ENCODE data around the gene ABT1. TPM values are rescaled to one million over a fixed set of nuclear protein-coding genes. Genes with fewer than 3 reads are reported as not detected.

ABT1 gene
- total RNA-seq, 2 experiments from 2014 or later, result 38.7 to 39.7 TPM

- POLR2A ChIA-PET, result interaction anchor here (0.7 kb wide), 2 partner anchors 284 to 317 kb away, joined by 5 read pairs; a partner anchor contains a TSS
- CTCF ChIA-PET, result interaction anchor here (0.5 to 2.2 kb wide), 12 partner anchors 10 to 579 kb away, joined by 3 to 7 read pairs (median 4); partner anchors contain the start of gene HMGN4
Measured at GRCh38 chr6:26568601-26569432, 27.9 kb upstream of the ABT1 start.

- CTCF ChIA-PET, result interaction anchor here (0.5 to 2.2 kb wide), 8 partner anchors 10 to 578 kb away, joined by 3 to 7 read pairs (median 4); no protein-coding TSS in a partner anchor
- POLR2A ChIA-PET, result no interaction called here
Measured at GRCh38 chr6:26569433-26569764, 27.4 kb upstream of the ABT1 start.

DNA sequence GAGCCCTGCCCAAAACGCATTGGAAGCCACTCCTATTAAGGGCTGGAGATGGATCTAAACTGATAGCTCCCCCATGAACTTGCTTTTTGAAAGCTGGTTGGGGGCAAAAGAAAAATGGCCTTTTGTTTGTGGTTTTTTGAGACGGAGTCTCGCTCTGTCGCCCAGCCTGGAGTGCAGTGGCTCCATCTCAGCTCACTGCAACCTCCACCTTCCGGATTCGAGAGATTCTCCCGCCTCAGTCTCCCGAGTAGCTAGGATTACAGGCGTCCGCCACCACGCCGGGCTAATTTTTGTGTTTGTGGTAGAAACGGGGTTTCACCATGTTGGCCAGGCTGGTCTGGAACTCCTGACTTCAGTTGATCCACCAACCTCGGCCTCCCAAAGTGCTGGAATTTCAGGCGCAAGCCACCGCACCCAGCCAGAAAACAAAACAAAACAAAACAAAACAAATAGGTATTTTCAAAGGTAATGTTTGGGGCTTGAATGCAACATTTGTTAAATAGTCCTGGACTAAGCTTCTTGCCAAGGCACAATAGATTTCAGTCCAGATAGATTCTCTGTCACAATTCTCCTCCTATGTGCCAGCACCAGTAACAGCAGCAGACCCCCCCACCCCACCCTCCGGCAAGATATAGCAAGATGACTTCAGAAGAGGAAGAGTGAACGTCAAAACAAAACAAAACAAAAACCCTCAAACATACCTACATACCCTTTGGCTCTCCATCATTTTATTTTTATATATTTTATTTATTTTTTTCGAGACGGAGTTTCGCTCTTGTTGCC lies 26.5 kb upstream of the ABT1 start:
- ChIA-PET CTCF (interaction anchor here (0.8 to 8.3 kb wide), 7 partner anchors 11 to 229 kb away, joined by 3 to 68 read pairs (median 3); no protein-coding TSS in a partner anchor), POLR2A (no interaction called here)

GRCh38 chr6:26571592-26572296 lies 25.0 kb upstream of the ABT1 start:
- POLR2A ChIA-PET, result interaction anchor here (0.6 kb wide), 1 partner anchor 23 kb away, joined by 9 read pairs; no protein-coding TSS in a partner anchor
- CTCF ChIA-PET, result interaction anchor here (0.7 to 8.3 kb wide), 7 partner anchors 16 to 546 kb away, joined by 3 to 68 read pairs (median 3); no protein-coding TSS in a partner anchor

DNA sequence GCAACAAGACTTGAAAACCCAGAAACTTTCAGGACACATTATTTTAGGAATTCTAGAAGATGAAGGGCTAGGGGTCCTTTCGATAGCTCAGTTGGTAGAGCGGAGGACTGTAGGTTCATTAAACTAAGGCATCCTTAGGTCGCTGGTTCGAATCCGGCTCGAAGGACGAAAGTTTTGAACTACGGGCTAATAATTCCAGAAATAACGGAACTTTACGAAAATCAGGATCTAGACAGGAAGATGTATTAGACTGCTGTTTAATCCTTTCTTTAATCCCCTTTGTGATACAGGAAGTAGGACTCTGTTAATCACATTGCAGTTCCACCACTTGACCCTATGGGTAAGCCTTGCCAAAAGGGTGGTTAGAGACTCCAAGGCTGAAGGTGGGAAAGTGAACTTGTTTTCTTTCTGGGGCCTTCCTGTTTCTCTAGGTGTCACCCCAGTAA lies 21.2 kb upstream of the ABT1 start:
- CTCF ChIA-PET, result interaction anchor here (8.3 kb wide), 1 partner anchor 20 kb away, joined by 68 read pairs; no protein-coding TSS in a partner anchor
- POLR2A ChIA-PET, result no interaction called here

DNA sequence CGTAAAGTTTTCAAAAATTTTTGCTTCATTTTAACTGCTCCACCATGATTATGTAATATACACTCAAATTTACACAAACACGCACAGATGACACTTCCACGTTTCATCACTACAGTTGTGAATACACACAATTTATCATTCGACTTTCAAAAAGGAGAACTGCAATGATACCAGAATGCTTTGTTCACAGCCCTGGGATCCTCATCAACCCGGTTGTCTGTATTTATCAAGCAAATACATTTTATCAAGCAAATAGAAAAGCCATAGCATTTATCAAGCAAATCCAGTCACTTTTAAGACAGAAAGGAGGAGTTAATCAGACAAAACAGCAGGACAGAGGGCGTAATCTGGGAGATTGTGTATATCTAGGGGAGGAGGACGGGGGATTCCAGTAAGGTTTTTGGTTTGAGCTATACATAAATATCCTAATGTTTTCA lies 20.3 kb upstream of the ABT1 start:
- CTCF ChIA-PET, result interaction anchor here (1.0 to 8.3 kb wide), 5 partner anchors 19 to 38 kb away, joined by 3 to 68 read pairs (median 4); partner anchors contain the start of gene HMGN4
- POLR2A ChIA-PET, result interaction anchor here (0.7 to 1.1 kb wide), 2 partner anchors 19 to 43 kb away, joined by 3 read pairs; no protein-coding TSS in a partner anchor

- ChIA-PET POLR2A (interaction anchor here (0.7 to 1.1 kb wide), 2 partner anchors 19 to 44 kb away, joined by 3 read pairs; no protein-coding TSS in a partner anchor), CTCF (interaction anchor here (1.0 to 8.3 kb wide), 6 partner anchors 18 to 236 kb away, joined by 3 to 68 read pairs (median 4); partner anchors contain the start of gene HMGN4)
Measured at GRCh38 chr6:26576929-26577719, 19.6 kb upstream of the ABT1 start.

DNA sequence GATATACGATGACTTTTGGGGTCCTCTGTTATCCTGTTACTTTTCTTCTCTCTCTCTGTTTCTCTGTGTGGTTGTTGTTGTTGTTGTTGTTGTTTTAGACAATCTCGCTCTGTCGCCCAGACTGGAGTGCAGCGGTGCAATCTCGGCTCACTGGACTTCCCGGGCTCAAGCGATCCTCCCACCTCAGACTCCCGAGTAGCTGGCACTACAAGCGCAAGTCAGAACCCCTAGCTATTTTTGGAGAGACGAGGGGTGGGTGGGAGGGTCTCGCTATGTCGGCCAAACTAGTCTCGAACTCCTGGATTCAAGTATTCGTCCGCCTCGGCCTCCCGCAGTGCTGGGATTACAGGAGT lies 19.1 kb upstream of the ABT1 start:
- ChIA-PET POLR2A (no interaction called here), CTCF (interaction anchor here (1.3 to 8.3 kb wide), 5 partner anchors 18 to 236 kb away, joined by 3 to 68 read pairs (median 4); partner anchors contain the start of gene HMGN4)

- CTCF ChIA-PET, result interaction anchor here (1.4 to 8.3 kb wide), 2 partner anchors 17 to 237 kb away, joined by 5 to 68 read pairs; no protein-coding TSS in a partner anchor
- POLR2A ChIA-PET, result no interaction called here
Measured at GRCh38 chr6:26578279-26578678, 18.5 kb upstream of the ABT1 start.

DNA sequence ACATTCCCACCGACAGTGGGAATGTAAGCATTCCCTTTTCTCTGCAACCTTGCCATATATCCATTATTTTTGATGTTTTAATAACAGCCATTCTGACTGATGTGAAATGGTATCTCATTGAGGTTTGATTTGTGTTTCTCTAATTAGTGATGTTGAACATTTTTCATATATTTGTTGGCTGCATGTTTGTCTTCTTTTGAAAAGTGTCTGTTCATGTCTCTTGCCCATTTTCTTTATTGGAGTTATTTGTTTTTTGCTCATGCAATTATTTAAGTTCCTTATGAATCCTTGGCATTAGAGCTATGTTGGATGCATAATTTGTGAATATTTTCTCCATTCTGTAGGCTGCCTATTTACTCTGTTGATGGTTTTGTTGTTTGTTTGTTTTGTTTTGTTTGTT lies 18.0 kb upstream of the ABT1 start:
- POLR2A ChIA-PET, result no interaction called here
- CTCF ChIA-PET, result interaction anchor here (0.6 to 2.2 kb wide), 3 partner anchors 17 to 1119 kb away, joined by 3 to 7 read pairs (median 5); no protein-coding TSS in a partner anchor

GRCh38 chr6:26581164-26581915 lies 15.4 kb upstream of the ABT1 start:
- POLR2A ChIA-PET, result interaction anchor here (0.7 kb wide), 1 partner anchor 196 kb away, joined by 4 read pairs; no protein-coding TSS in a partner anchor
- CTCF ChIA-PET, result interaction anchor here (0.6 to 1.4 kb wide), 2 partner anchors 14 to 478 kb away, joined by 3 to 4 read pairs; no protein-coding TSS in a partner anchor

DNA sequence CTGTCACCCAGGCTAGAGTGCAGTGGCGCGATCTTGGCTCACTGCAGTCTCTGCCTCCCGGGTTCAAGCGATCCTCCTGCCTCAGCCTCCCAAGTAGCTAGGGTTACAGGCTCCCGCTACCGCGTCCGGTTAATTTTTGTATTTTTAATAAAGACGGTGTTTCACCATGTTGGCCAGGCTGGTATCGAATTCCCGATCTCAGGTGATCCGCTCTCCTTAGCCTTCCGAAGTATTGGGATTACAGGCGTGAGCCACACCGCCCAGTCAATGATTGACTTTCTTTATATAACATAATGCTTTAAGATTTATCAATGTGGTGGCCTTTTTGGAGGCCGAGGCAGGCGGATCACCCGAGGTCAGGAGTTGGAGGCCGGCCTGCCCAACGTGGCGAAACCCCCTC lies 7.8 kb upstream of the ABT1 start:
- POLR2A ChIA-PET, result no interaction called here

GRCh38 chr6:26592649-26593048 lies 4.1 kb upstream of the ABT1 start:
- POLR2A ChIA-PET, result no interaction called here
- CTCF ChIA-PET, result no interaction called here

More for the DNA sequence above, 7.8 kb upstream of the ABT1 start:
- CTCF ChIA-PET, result no interaction called here

DNA sequence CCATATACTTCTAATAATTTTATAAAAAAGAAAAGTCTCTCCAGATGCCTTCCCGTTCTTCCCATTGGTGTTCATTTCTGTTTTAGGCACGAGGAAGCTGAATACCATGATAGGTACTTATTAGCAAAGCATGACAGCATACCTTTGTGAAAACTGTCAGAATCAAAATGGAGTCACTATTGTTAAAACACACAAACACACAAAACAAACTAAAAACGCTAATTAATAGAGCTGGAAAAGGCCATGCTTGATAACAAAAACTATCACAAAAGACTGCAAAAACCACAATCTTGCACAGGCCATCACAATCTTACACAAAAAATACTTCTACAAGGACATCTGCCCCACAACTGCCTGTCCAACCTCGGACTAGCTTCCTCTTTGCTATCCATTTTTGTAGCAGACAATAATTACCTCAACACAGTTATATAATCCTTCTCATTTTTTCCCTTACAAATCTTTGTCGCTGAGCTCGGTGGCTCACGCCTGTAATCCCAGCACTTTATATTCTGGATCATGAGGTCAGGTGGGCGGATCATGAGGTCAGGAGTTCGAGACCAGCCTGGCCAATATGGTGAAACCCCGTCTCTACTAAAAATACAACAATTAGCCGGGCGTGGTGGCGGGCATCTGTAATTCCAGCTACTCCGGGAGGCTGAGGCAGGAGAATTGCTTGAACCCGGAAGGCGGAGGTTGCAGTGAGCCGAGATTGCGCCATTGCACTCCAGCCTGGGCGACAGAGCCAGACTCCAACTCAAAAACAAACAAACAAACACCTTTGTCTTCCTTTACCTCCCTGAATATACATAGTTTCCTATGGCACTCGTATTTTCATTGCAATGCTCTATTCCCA lies 3.2 kb upstream of the ABT1 start:
- ChIA-PET CTCF (interaction anchor here (0.6 to 2.7 kb wide), 2 partner anchors 19 to 245 kb away, joined by 5 to 68 read pairs; no protein-coding TSS in a partner anchor), POLR2A (no interaction called here)

DNA sequence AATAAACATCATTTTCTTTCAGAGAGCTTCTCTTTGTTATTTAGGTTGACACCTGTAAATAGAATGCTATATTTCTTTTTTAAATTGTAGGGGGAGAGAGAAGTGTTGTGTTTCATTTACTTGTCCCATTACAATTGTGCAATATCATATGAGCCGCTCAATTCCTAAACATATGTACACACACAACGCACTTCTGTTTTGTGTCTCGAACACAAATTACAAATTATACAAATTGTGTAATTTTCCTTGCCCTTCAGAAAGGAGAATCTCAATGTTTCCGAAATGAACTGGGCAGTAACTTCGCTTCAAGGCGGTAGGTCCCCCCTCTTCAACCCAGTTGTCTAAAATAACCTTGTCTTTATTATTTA lies 2.6 kb upstream of the ABT1 start:
- CTCF ChIA-PET, result interaction anchor here (0.7 to 2.7 kb wide), 3 partner anchors 20 to 469 kb away, joined by 3 to 68 read pairs (median 5); no protein-coding TSS in a partner anchor
- POLR2A ChIA-PET, result no interaction called here

All from activated CD8-positive, alpha-beta memory T cell treated with anti-CD3 and anti-CD28 coated beads for 36 hours (primary cell).